ENCODE measurements around the gene DNAJC22. TPM values are rescaled to one million over a fixed set of nuclear protein-coding genes. Genes with fewer than 3 reads are reported as not detected.
"Not testable (repeated sequence)": the region's sequence is repeated elsewhere in the genome, so short reads cannot be mapped to it uniquely, and the experiment has no call there.

The DNAJC22 gene
- total and polyA plus RNA-seq, 9 of the 15 experiments (the other 6 are each of a cell fraction or from before 2014, with no cell fraction given), result 0.10 to 1.2 (median 0.47) TPM

DNA sequence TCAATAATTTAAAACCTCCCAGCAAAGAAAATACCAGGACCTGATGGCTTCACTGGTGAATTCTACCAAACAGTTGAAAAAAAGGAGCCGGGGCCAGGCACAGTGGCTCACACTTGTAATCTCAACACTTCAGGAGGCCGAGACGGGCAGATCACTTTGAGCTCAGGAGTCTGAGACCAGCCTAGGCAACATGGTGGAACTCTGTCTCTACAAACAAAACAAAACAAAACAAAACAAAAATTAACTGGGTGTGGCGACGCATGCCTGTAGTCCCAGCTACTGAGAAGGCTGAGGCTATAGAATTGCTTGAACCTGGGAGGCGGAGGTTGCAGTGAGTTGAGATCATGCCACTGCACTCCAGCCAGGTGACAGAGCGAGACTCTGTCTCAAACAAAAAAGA lies 37.3 kb upstream of the DNAJC22 start:
- CTCF ChIA-PET (ENCODE audit: low intra/inter-chr PET ratio), result interaction anchor here (0.7 kb wide), 1 partner anchor 22 kb away, joined by 3 read pairs; no protein-coding TSS in a partner anchor
- in situ Hi-C loops (cut with MboI), result no loop called here
- BruUV-seq (replicated peaks), result no TSS peak

GRCh38 chr12:49310451-49311000 lies 36.2 kb upstream of the DNAJC22 start:
- 30% methylated on average over 2 of the region's 3 CpGs for WGBS (ENCODE audit: insufficient coverage, low coverage, missing lambda C conversion rate)

More for the DNA sequence above, 37.3 kb upstream of the DNAJC22 start:
- ATAC-seq (peak; percentile 84), FAIRE-seq (no peak), DNase-seq (ENCODE audit: extremely low read depth in 1 of 4, low spot score in 3 of 4) (peak in 1 of 4 experiments; percentile 50)
- peak overlapping the region; percentile 88 for H2AFZ ChIP-seq (ENCODE audit: low read depth, low read length)
- 26% methylated on average over 7 of the region's 7 CpGs for WGBS (ENCODE audit: insufficient coverage, low coverage, missing lambda C conversion rate)
- H3K36me3 ChIP-seq (ENCODE audit: control insufficient read depth, insufficient read depth, low read length), result no peaks in the 10 kb centered on the region
- H3K4me3 ChIP-seq, result no peak overlapping the region
- TF ChIP-seq SMAD4 (CRISPR knock-in tag; conservative IDR thresholded peaks at IDR 0.05) (0 out of 2 replicates have a peak, but pooled peaks have one; percentile 21), DLX4 (CRISPR knock-in tag; IDR thresholded peaks at IDR 0.05) (no peak), NRF1 (conservative IDR thresholded peaks at IDR 0.05 in 1 of 2, IDR thresholded peaks at IDR 0.05 in 1 of 2) (0 out of 4 replicates have a peak, but pooled peaks of 1 of the 2 experiments have one; percentile 22)
- H3K9me1 ChIP-seq (ENCODE audit: control insufficient read depth, insufficient read depth, low read length), result no peaks in the 10 kb centered on the region
- H3K4me1 ChIP-seq (replicated peaks in 1 of 2; ENCODE audit: control insufficient read depth in 2 of 2, insufficient read depth in 2 of 2, low read length in 2 of 2), result peaks cover 10 to 14% of the 10 kb centered on the region in 2 experiments; a peak in 3 of 5 replicates
- POLR2A ChIA-PET, result interaction anchor here (0.6 to 1.5 kb wide), 3 partner anchors 9 to 33 kb away, joined by 3 to 4 read pairs (median 4); partner anchors contain the start of gene TROAP
- H3K27ac ChIP-seq (ENCODE audit: extremely low read depth, low read depth, low read length), result peak overlapping the region; percentile 10; the same call in 1 of the 3 replicates
- H3K79me2 ChIP-seq (ENCODE audit: control insufficient read depth, insufficient read depth, low read length), result no peaks in the 10 kb centered on the region
- H3K4me2 ChIP-seq (ENCODE audit: insufficient read depth, low read length), result no peak overlapping the region
- no peaks in the 10 kb centered on the region for H4K20me1 ChIP-seq (replicated peaks; ENCODE audit: control insufficient read depth, insufficient read depth, low read length)
- no peaks in the 10 kb centered on the region for H3K27me3 ChIP-seq (ENCODE audit: control insufficient read depth in 2 of 2, insufficient read depth in 2 of 2, low read length in 2 of 2)
- no peaks in the 10 kb centered on the region for H3K9me3 ChIP-seq (replicated peaks; ENCODE audit: control insufficient read depth, insufficient read depth, low read depth, low read length)
- intact Hi-C loops (cut with micrococcal nuclease), result no loop called here
- peak overlapping the region; percentile 3 to 48; a peak in 2 of 4 replicates for H3K9ac ChIP-seq (ENCODE audit: insufficient read depth in 1 of 2, low read depth in 2 of 2, low read length in 2 of 2)

More at GRCh38 chr12:49310451-49311000, 36.2 kb upstream of the DNAJC22 start:
- H3K36me3 ChIP-seq (ENCODE audit: control insufficient read depth, insufficient read depth, low read length); BruUV-seq (replicated peaks); POLR2A ChIA-PET; H3K4me3 ChIP-seq; H3K9me1 ChIP-seq (ENCODE audit: control insufficient read depth, insufficient read depth, low read length); CTCF ChIA-PET (ENCODE audit: low intra/inter-chr PET ratio); FAIRE-seq; DNase-seq (ENCODE audit: extremely low read depth in 1 of 4, low spot score in 3 of 4); H4K20me1 ChIP-seq (replicated peaks; ENCODE audit: control insufficient read depth, insufficient read depth, low read length); H3K4me2 ChIP-seq (ENCODE audit: insufficient read depth, low read length); ATAC-seq; H2AFZ ChIP-seq (ENCODE audit: low read depth, low read length); H3K27ac ChIP-seq (ENCODE audit: extremely low read depth, low read depth, low read length); in situ Hi-C loops (cut with MboI); H3K79me2 ChIP-seq (ENCODE audit: control insufficient read depth, insufficient read depth, low read length); H3K27me3 ChIP-seq (ENCODE audit: control insufficient read depth in 2 of 2, insufficient read depth in 2 of 2, low read length in 2 of 2); H3K9ac ChIP-seq (ENCODE audit: insufficient read depth in 1 of 2, low read depth in 2 of 2, low read length in 2 of 2); H3K9me3 ChIP-seq (replicated peaks; ENCODE audit: control insufficient read depth, insufficient read depth, low read depth, low read length); intact Hi-C loops (cut with micrococcal nuclease): not testable (repeated sequence)
- H3K4me1 ChIP-seq (replicated peaks in 1 of 2; ENCODE audit: control insufficient read depth in 2 of 2, insufficient read depth in 2 of 2, low read length in 2 of 2), result peaks cover 10 to 14% of the 10 kb centered on the region in 2 experiments; a peak in 3 of 5 replicates
- TF ChIP-seq MEF2D (tag; conservative IDR thresholded peaks at IDR 0.05; ENCODE audit: low read depth), result peak; percentile 47; the same call in 1 of the 2 replicates
- TF ChIP-seq, protein P1, sequence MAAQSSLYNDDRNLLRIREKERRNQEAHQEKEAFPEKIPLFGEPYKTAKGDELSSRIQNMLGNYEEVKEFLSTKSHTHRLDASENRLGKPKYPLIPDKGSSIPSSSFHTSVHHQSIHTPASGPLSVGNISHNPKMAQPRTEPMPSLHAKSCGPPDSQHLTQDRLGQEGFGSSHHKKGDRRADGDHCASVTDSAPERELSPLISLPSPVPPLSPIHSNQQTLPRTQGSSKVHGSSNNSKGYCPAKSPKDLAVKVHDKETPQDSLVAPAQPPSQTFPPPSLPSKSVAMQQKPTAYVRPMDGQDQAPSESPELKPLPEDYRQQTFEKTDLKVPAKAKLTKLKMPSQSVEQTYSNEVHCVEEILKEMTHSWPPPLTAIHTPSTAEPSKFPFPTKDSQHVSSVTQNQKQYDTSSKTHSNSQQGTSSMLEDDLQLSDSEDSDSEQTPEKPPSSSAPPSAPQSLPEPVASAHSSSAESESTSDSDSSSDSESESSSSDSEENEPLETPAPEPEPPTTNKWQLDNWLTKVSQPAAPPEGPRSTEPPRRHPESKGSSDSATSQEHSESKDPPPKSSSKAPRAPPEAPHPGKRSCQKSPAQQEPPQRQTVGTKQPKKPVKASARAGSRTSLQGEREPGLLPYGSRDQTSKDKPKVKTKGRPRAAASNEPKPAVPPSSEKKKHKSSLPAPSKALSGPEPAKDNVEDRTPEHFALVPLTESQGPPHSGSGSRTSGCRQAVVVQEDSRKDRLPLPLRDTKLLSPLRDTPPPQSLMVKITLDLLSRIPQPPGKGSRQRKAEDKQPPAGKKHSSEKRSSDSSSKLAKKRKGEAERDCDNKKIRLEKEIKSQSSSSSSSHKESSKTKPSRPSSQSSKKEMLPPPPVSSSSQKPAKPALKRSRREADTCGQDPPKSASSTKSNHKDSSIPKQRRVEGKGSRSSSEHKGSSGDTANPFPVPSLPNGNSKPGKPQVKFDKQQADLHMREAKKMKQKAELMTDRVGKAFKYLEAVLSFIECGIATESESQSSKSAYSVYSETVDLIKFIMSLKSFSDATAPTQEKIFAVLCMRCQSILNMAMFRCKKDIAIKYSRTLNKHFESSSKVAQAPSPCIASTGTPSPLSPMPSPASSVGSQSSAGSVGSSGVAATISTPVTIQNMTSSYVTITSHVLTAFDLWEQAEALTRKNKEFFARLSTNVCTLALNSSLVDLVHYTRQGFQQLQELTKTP (IDR thresholded peaks at IDR 0.05; ENCODE audit: low read depth in 1 of 2, partially characterized antibody in 2 of 2), result peak in 1 of 2 experiments; percentile 96
